ENCODE data around the gene SKI.

The SKI gene

DNA sequence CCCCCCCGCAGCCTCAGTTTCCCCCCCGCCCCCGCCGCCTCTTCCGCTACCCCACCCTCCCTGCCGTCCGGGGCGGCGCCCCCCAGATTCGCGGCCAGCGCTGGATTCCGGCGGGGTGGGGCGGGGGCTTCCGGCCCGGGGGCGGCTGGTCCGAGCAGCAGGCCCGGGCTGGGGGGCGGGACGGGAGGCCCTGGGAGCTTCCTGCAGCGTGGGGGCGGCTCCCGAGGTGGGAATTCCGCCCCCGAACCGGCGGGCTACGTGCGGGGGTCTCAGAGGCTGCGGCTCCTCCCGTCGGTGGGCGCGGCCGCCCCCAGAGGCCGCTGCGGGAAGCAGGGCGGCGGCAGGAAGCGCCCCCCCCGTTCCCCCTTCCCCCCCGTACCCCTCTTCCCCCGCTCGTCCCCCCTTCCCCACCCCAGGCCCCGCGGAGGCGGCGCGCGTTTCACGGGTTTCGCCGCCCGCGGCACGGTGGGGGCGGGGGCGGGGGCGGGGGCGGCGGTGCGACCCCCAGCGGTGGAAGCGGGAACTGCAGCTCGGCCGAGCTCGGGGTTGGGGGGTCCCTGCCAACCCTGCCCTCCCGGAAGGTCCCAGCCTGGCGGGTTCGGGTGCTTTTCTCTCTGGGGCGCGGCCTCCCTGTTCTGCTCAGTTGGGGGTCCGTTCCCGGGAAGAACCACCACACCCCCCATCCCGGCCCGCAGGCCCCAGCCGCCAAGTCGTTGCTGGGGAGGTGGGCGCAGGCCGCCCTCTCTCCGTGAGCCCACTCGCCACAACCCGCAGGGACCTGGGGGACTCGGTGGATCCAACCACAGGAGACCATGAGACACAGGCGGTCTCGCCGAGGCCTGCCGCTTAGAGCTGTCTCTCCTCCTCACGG, 86.9 kb downstream of the SKI start:
- no peak for DNase-seq (ENCODE audit: low read depth)
- H3K4me3 ChIP-seq (ENCODE audit: low read depth, low read length) = peak overlapping the region; percentile 24
- in situ Hi-C loops (cut with HindIII; ENCODE audit: low sequenced_read_pairs) = no loop called here

DNA sequence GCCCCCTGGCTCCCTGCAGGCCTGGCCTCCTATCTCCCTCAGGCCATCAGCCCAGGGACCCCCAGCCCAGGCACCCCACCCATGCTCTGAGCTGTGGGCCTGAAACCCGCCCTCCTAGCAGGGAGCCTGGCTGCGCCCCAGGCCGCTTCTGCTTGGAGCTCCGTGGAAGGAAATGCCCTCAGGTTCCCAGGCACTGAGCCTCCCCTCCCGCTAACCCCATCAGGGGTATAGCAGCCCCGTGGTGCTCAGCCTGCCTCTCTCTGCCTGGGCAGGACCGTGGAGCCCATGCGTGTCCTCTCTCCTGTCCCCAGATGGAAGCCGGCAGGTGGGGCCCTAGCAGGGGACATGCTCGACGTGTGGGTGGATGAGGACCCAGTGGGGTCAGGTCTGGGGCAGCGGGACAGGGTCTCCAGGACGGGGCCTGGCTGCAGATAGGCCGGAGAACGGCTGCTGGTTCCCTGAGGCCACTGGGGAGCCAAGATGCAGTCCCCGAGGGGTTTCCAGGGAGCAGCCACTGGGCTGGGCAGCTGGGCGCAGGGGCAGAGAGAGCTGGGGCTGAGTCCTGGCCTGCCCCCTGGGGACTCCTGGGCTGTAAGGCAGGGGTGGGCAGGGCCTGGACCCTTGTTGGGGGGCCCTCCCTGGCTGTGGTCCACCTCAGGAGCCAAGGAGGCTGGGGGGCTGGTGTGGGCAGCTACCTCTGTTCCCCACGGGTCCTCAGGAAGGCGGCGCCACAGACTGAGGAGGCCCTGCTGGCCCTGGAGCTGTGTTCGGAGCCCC, 87.7 kb downstream of the SKI start:
- TF ChIP-seq, protein P1, sequence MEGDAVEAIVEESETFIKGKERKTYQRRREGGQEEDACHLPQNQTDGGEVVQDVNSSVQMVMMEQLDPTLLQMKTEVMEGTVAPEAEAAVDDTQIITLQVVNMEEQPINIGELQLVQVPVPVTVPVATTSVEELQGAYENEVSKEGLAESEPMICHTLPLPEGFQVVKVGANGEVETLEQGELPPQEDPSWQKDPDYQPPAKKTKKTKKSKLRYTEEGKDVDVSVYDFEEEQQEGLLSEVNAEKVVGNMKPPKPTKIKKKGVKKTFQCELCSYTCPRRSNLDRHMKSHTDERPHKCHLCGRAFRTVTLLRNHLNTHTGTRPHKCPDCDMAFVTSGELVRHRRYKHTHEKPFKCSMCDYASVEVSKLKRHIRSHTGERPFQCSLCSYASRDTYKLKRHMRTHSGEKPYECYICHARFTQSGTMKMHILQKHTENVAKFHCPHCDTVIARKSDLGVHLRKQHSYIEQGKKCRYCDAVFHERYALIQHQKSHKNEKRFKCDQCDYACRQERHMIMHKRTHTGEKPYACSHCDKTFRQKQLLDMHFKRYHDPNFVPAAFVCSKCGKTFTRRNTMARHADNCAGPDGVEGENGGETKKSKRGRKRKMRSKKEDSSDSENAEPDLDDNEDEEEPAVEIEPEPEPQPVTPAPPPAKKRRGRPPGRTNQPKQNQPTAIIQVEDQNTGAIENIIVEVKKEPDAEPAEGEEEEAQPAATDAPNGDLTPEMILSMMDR (IDR thresholded peaks at IDR 0.05; ENCODE audit: low read depth, low read length, missing control alignments) = no peak
- in situ Hi-C loops (cut with HindIII; ENCODE audit: low sequenced_read_pairs) = no loop called here
- no peak overlapping the region for H3K4me3 ChIP-seq (ENCODE audit: low read depth, low read length)
- DNase-seq (ENCODE audit: low read depth) = no peak

More for the DNA sequence above, 86.9 kb downstream of the SKI start:
- TF ChIP-seq, protein P1 (IDR thresholded peaks at IDR 0.05; ENCODE audit: low read depth, low read length, missing control alignments) = peak; percentile 59

DNA sequence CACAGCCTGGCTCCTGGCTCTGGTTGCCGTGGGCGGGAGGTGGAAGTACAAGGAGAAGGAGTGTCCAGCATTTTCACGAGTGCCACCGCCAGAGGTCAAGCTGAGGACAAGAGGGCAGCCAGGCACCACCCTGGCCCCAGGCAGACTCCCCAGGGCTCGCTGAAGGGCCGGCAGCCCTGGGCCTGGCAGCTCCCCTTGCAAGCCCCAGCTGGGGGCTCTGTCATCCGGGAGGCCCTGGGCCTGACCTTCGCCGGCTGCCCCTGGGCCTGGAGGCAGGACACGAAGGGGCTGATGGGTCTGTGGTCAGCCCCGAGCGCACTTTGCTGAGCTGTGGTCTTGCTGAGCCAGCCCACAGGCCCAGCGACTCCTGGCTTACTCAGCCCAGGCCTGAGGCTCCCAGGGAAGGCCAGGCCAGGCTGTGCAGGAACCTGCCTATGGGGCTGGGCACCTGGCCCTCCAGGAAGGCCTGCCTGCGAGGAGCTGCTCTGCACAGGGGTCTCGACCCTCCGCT, 88.4 kb downstream of the SKI start:
- peak; percentile 20 for DNase-seq (ENCODE audit: low read depth)
- TF ChIP-seq, protein P1 (IDR thresholded peaks at IDR 0.05; ENCODE audit: low read depth, low read length, missing control alignments) = no peak
- in situ Hi-C loops (cut with HindIII; ENCODE audit: low sequenced_read_pairs) = no loop called here
- no peak overlapping the region for H3K4me3 ChIP-seq (ENCODE audit: low read depth, low read length)

DNA sequence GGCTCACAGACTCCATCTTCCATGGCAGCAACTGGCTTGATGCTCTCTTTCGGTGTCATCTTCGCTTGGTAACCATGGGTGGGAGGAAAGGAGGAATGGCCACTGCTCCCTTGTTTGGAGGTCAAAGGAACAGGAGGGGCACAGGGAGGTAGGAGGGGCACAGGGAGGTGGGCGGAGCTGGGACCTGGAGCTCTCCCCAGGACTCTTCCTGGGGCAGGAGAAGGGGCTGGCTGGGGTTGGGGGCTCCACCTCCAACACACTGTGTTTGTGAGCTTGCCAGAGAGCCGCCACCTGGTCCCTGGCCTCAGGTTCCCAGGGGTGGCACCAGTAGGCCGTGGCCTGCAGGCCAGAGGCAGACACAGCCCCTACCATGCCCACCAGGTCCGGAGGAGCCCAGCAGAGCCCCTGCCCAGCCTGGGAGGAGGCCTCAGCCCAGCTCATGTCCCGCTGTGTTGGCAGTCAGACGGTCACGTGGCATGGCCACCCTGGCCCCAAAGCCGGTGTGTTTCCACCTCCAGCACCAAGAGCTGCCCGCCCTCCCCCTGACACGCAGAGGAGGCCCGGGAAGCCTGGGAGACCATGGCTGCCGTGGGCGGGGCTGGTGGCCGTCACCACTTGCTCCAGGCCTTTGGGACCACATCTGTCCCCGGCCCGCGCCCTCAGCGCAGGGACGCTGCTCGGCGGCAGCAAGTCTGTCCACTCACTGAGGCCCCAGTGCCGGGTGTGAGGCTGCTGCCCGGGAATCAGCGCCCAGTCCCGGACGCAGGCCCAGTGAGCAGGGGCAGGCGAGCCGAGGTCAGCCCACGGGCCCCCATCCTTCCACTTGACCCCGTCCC, 89.3 kb downstream of the SKI start:
- TF ChIP-seq, protein P1 (IDR thresholded peaks at IDR 0.05; ENCODE audit: low read depth, low read length, missing control alignments) = no peak
- in situ Hi-C loops (cut with HindIII; ENCODE audit: low sequenced_read_pairs) = no loop called here
- no peak for DNase-seq (ENCODE audit: low read depth)
- no peak overlapping the region for H3K4me3 ChIP-seq (ENCODE audit: low read depth, low read length)

DNA sequence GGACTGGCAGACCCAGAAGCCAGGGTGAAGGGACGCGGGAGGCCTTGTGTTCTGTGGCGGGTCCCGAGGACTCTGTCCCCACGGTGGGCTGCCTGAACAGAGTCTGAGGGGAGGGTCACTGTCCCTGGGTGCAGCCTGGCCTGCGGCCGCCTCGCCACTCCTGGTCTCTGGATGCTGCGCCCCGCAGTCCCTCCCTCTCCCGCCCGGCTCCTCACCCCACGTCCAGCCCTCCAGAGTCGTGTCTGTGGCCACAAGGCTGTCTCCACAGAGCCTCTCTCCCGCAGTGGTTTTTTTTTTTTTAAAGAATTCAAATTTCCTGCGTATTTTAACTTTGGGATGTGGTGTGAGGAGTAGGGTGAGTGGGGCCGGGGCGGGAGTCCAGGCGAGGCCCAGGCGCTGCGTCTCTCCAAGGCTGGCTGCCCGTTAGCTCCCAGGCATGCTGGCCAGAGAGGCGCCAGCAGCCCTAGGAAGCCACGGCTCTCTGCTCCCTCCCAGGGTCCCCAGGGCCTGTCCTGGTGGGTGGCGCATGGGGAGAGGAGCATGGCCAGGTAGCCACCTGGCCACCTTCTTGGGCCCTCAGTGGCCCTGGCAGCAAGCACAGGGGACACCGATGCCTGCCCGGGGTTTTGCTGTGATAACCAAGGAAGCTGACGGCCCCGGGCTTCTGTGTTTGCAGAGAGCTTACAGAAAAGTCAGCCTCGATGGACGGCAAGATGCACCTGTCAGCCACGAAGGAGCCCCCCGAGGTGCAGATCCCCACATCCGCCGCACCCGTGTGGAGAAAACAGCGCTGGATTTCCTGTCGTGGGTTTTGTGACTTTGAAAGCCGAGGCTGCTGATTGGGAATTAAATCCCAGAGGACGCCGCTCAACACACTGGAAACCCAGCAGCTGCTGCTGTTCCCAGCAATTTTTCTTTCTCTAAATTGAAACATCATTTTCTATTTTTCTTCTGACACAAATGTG, 90.5 kb downstream of the SKI start:
- DNase-seq (ENCODE audit: low read depth) = no peak
- no peak overlapping the region for H3K4me3 ChIP-seq (ENCODE audit: low read depth, low read length)
- in situ Hi-C loops (cut with HindIII; ENCODE audit: low sequenced_read_pairs) = no loop called here
- TF ChIP-seq, protein P1 (IDR thresholded peaks at IDR 0.05; ENCODE audit: low read depth, low read length, missing control alignments) = no peak

All from astrocyte of the cerebellum (primary cell).